HepG2 (cell line): ENCODE results near the gene HAUS2. TPM values are rescaled to one million over a fixed set of nuclear protein-coding genes. Genes with fewer than 3 reads are reported as not detected.

Experiments
- ATAD3A ChIP-seq: sonication (generic); formaldehyde crosslinking; IDR thresholded peaks from 2 replicates; pipeline ENCODE4 v1.4.0; 2020; ENCODE audit warnings: missing genetic modification reagents
- CBFB ChIP-seq: sonication (generic); formaldehyde crosslinking; IDR thresholded peaks from 2 replicates; pipeline ENCODE4 v1.4.0; 2020; ENCODE audit warnings: missing genetic modification reagents
- CREB3 ChIP-seq: sonication (generic); formaldehyde crosslinking; IDR thresholded peaks from 2 replicates; pipeline ENCODE4 v1.5.0; 2020; ENCODE audit warnings: missing genetic modification reagents
- HES4 ChIP-seq: sonication (generic); formaldehyde crosslinking; IDR thresholded peaks from 2 replicates; pipeline ENCODE4 v1.9.0; 2021; ENCODE audit warnings: mild to moderate bottlenecking, missing genetic modification reagents, borderline replicate concordance
- HOXA3 ChIP-seq: sonication (generic); formaldehyde crosslinking; IDR thresholded peaks from 2 replicates; pipeline ENCODE4 v1.5.0; 2020; ENCODE audit warnings: missing genetic modification reagents
- IRX3 ChIP-seq: sonication (generic); formaldehyde crosslinking; IDR thresholded peaks from 2 replicates; pipeline ENCODE4 v1.8.1; 2023; ENCODE audit warnings: mild to moderate bottlenecking, low read depth, missing genetic modification reagents, borderline replicate concordance
- KDM1A ChIP-seq: IDR thresholded peaks from 2 replicates; pipeline ENCODE4 v1.6.1; 2016; ENCODE audit warnings: missing compliant biosample characterization
- MED13 ChIP-seq: sonication (generic); formaldehyde crosslinking; IDR thresholded peaks from 2 replicates; pipeline ENCODE4 v1.5.0; 2020; ENCODE audit warnings: missing genetic modification reagents
- MIER2 ChIP-seq: IDR thresholded peaks from 2 replicates; pipeline ENCODE4 v1.6.1; 2016; ENCODE audit warnings: missing biosample characterization, missing genetic modification reagents
- NFIB ChIP-seq: sonication (generic); formaldehyde crosslinking; IDR thresholded peaks from 2 replicates; pipeline ENCODE4 v1.9.0; 2021; ENCODE audit warnings: missing genetic modification reagents, mild to moderate bottlenecking, borderline replicate concordance
- NFKBIZ ChIP-seq: IDR thresholded peaks from 2 replicates; pipeline ENCODE4 v1.6.1; 2018; ENCODE audit warnings: missing genetic modification reagents, missing compliant biosample characterization
- REST ChIP-seq, 2 experiments: IDR thresholded peaks; 2 replicates each; pipeline ENCODE4 v1.6.1; 2011 to 2012; ENCODE audit warnings: low read length in 2 of 2, borderline replicate concordance in 1 of 2, low read depth in 1 of 2, mild to moderate bottlenecking in 1 of 2, moderate library complexity in 1 of 2
- TCF7 ChIP-seq: sonication (generic); IDR thresholded peaks from 2 replicates; pipeline ENCODE4 v1.6.1; 2016; ENCODE audit warnings: antibody characterized with exemption, low read depth
- TERF1 ChIP-seq: sonication (generic); formaldehyde crosslinking; IDR thresholded peaks from 2 replicates; pipeline ENCODE4 v1.8.0; 2022; ENCODE audit warnings: mild to moderate bottlenecking, missing genetic modification reagents, moderate library complexity
- ZBTB7A ChIP-seq: sonication (generic); formaldehyde crosslinking; IDR thresholded peaks from 2 replicates; pipeline ENCODE4 v1.8.0; 2022; ENCODE audit warnings: mild to moderate bottlenecking, missing genetic modification reagents
- ZBTB7B ChIP-seq: sonication (generic); formaldehyde crosslinking; IDR thresholded peaks from 2 replicates; pipeline ENCODE4 v1.4.0; 2020; ENCODE audit warnings: missing genetic modification reagents
- ZMAT5 ChIP-seq: sonication (generic); formaldehyde crosslinking; IDR thresholded peaks from 2 replicates; pipeline ENCODE4 v1.5.0; 2020; ENCODE audit warnings: mild to moderate bottlenecking, low read depth, missing genetic modification reagents, borderline replicate concordance
- ZNF207 ChIP-seq: fragments of 450-650 bp; IDR thresholded peaks from 2 replicates; pipeline ENCODE4 v1.6.1; 2016; ENCODE audit warnings: antibody characterized with exemption, borderline replicate concordance
- ZNF282 ChIP-seq: fragments of 450-650 bp; IDR thresholded peaks from 2 replicates; pipeline ENCODE4 v1.6.1; 2018; ENCODE audit not compliant: partially characterized antibody
- ZNF331 ChIP-seq: sonication (generic); formaldehyde crosslinking; IDR thresholded peaks from 2 replicates; pipeline ENCODE4 v1.4.0; 2020; ENCODE audit warnings: missing genetic modification reagents
- ZNF773 ChIP-seq: sonication (generic); formaldehyde crosslinking; IDR thresholded peaks from 2 replicates; pipeline ENCODE4 v1.4.0; 2020; ENCODE audit warnings: missing genetic modification reagents, borderline replicate concordance
- polyA plus RNA-seq, 8 experiments: library from polyadenylated mRNA; depleted of rRNA in 3 of 8; stranded (reverse) in 7 of 8; unstranded in 1 of 8; fragments of >200 nt; fragmentation: Illumina TruSeq in 4 of 8; extraction: Trizol in 4 of 8; gene quantifications; 2 replicates each; pipeline versions ENCODE4 v1.2.1 to v1.2.3, GENCODE V29; 2011 to 2016; ENCODE audit warnings: low read depth in 4 of 8, missing spikeins in 1 of 8, mixed read lengths in 1 of 8; ENCODE audit not compliant: insufficient read depth in 1 of 8
- total RNA-seq, 5 experiments: library from RNA; depleted of rRNA; stranded (reverse); fragments of >200 nt; fragmentation: Illumina TruSeq; extraction: Trizol; gene quantifications; 2 replicates each; pipeline ENCODE4 v1.2.3, GENCODE V29; 2016; ENCODE audit warnings: low read depth in 1 of 5

The HAUS2 gene
- total and polyA plus RNA-seq, 2 of the 13 experiments (the other 11 are each of a cell fraction or from before 2014, with no cell fraction given), result 11.6 to 32.9 TPM

- TF ChIP-seq CREB3 (CRISPR knock-in tag) (0 out of 2 replicates have a peak, but pooled peaks have one; percentile 42), TERF1 (no peak), NFKBIZ (CRISPR knock-in tag) (no peak), MIER2 (no peak), ZBTB7A (no peak), CBFB (peak; percentile 42; the same call in 1 of the 2 replicates), ZBTB7B (CRISPR knock-in tag) (peak; percentile 83; the same call in 1 of the 2 replicates), IRX3 (CRISPR knock-in tag) (0 out of 2 replicates have a peak, but pooled peaks have one; percentile 10), REST (IDR thresholded peaks at IDR 0.05; ENCODE audit: borderline replicate concordance in 1 of 2, low read depth in 1 of 2, low read length in 2 of 2) (no peak), ZNF773 (no peak), ZNF282 (no peak), HES4 (CRISPR knock-in tag) (peak; percentile 27; the same call in 1 of the 2 replicates), HOXA3 (CRISPR knock-in tag) (peak; percentile 98), NFIB (no peak), KDM1A (no peak), ZNF207 (no peak), TCF7 (no peak), ZNF331 (CRISPR knock-in tag) (peak; percentile 64; the same call in 1 of the 2 replicates), ATAD3A (CRISPR knock-in tag) (no peak), ZMAT5 (CRISPR knock-in tag) (no peak), MED13 (CRISPR knock-in tag) (no peak)
Observed at GRCh38 chr15:42548249-42549031, at the start of gene HAUS2, which contains the start of gene LRRC57 (continued).
